Endothelial cell of umbilical vein (primary cell): ENCODE results near the gene SDC4. TPM values are rescaled to one million over a fixed set of nuclear protein-coding genes. Genes with fewer than 3 reads are reported as not detected.

Source experiments
- BruUV-seq: library from RNA; stranded (reverse); fragments of 400-500 nt; replicated peaks from 2 replicates; lab custom pipeline; 2021; lab: Mats Ljungman, UMichigan
- CTCF ChIA-PET: fragments of 300-600, 350-600 bp; sonication (Branson Sonifier 250); formaldehyde crosslinking; loops from one replicate; lab custom pipeline; 2021; ENCODE audit warnings: antibody characterized with exemption, inconsistent platforms; lab: Charles Lee
- POLR2A ChIA-PET: fragments of 300-600, 350-600 bp; sonication (Branson Sonifier 250); formaldehyde crosslinking; loops from one replicate; lab custom pipeline; 2021; ENCODE audit warnings: antibody characterized with exemption, inconsistent platforms; lab: Charles Lee
- DNase-seq: peaks from one replicate; pipeline ENCODE4 v3.0.0-alpha.2; 2011; ENCODE audit warnings: low read depth, low spot score
- FAIRE-seq: peaks from 2 replicates; lab custom pipeline; 2011; peaks lifted over from hg19 to GRCh38; lab: Jason Lieb, UNC
- H2AFZ ChIP-seq: 2 replicates; pipeline ENCODE4 v1.6.0; 2012; ENCODE audit warnings: low read depth, low read length, control low read depth, inconsistent platforms
- H3K27ac ChIP-seq: 2 replicates; pipeline ENCODE4 v1.5.1; 2011; ENCODE audit warnings: low read depth, mild to moderate bottlenecking, control low read depth, low read length, moderate library complexity; ENCODE audit not compliant: insufficient read depth
- H3K27me3 ChIP-seq, 2 experiments: 2 replicates each; pipeline versions ENCODE4 v1.6.0 to v1.6.1; 2011; ENCODE audit warnings: low read length in 2 of 2, mixed read lengths in 1 of 2; ENCODE audit not compliant: control insufficient read depth in 2 of 2, insufficient read depth in 2 of 2
- H3K36me3 ChIP-seq, 2 experiments: 2 replicates in 1 of 2; 3 replicates in 1 of 2; pipeline ENCODE4 v1.5.1; 2011; ENCODE audit warnings: low read length in 2 of 2, mild to moderate bottlenecking in 1 of 2, moderate library complexity in 1 of 2; ENCODE audit not compliant: control insufficient read depth in 2 of 2, insufficient read depth in 2 of 2; ENCODE audit errors: extremely low read depth in 1 of 2
- H3K4me1 ChIP-seq: 3 replicates; pipeline ENCODE4 v1.5.1; 2011; ENCODE audit warnings: mild to moderate bottlenecking, low read length; ENCODE audit not compliant: control insufficient read depth, insufficient read depth; ENCODE audit errors: extremely low read depth
- H3K4me2 ChIP-seq: 2 replicates; pipeline ENCODE4 v1.6.1; 2011; ENCODE audit warnings: low read length, control low read depth, mixed read lengths; ENCODE audit not compliant: insufficient read depth
- H3K4me3 ChIP-seq, 3 experiments: fragments of 200-600 bp in 1 of 3; sonication (generic), shearing (Covaris generic) in 1 of 3; replicated peaks in 1 of 3; 2 replicates each; pipeline ENCODE4 v1.5.1; 2011 to 2016; ENCODE audit warnings: control low read depth in 3 of 3, low read length in 3 of 3, mild to moderate bottlenecking in 2 of 3, inconsistent platforms in 1 of 3, low read depth in 1 of 3, moderate library complexity in 1 of 3; ENCODE audit not compliant: insufficient read depth in 1 of 3
- H3K79me2 ChIP-seq: 2 replicates; pipeline ENCODE4 v1.6.0; 2012; ENCODE audit warnings: low read length, inconsistent platforms; ENCODE audit not compliant: control insufficient read depth, insufficient read depth
- H3K9ac ChIP-seq: replicated peaks from 2 replicates; pipeline ENCODE3; 2011; ENCODE audit warnings: low read length, control low read depth; ENCODE audit not compliant: insufficient read depth; ENCODE audit errors: extremely low read depth
- H3K9me1 ChIP-seq: replicated peaks from 3 replicates; pipeline ENCODE4 v1.6.0; 2011; ENCODE audit warnings: mild to moderate bottlenecking, low read length; ENCODE audit not compliant: control insufficient read depth, insufficient read depth; ENCODE audit errors: extremely low read depth
- H3K9me3 ChIP-seq: replicated peaks from 2 replicates; pipeline ENCODE4 v1.5.1; 2012; ENCODE audit warnings: low read length, inconsistent platforms; ENCODE audit not compliant: control insufficient read depth, insufficient read depth
- H4K20me1 ChIP-seq: replicated peaks from 2 replicates; pipeline ENCODE3; 2011; ENCODE audit warnings: mild to moderate bottlenecking, low read length; ENCODE audit not compliant: control insufficient read depth, insufficient read depth; ENCODE audit errors: extremely low read depth
- EZH2 ChIP-seq: IDR thresholded peaks from 2 replicates; pipeline ENCODE4 v1.6.1; 2012; ENCODE audit warnings: borderline replicate concordance, low read depth, mild to moderate bottlenecking, moderate library complexity, low read length, inconsistent platforms; ENCODE audit not compliant: severe bottlenecking
- FOS ChIP-seq: IDR thresholded peaks from 2 replicates; pipeline ENCODE4 v1.6.1; 2011; ENCODE audit warnings: mild to moderate bottlenecking, low read length, moderate library complexity, borderline replicate concordance; ENCODE audit not compliant: insufficient read depth
- GATA2 ChIP-seq: IDR thresholded peaks from 2 replicates; pipeline ENCODE4 v1.7.0; 2011; ENCODE audit warnings: low read depth, mild to moderate bottlenecking, moderate library complexity, mixed read lengths, low read length; ENCODE audit not compliant: insufficient read length, insufficient read depth
- JUN ChIP-seq: IDR thresholded peaks from 2 replicates; pipeline ENCODE4 v1.6.1; 2011; ENCODE audit warnings: borderline replicate concordance, low read depth; ENCODE audit not compliant: insufficient read length, insufficient read depth
- MYC ChIP-seq: IDR thresholded peaks from one replicate; pipeline ENCODE4 v1.6.1; 2011; ENCODE audit warnings: mild to moderate bottlenecking, low read depth, low read length
- POLR2A ChIP-seq: IDR thresholded peaks from 2 replicates; pipeline ENCODE4 v1.6.1; 2012; ENCODE audit warnings: low read depth, mild to moderate bottlenecking, control low read depth, low read length
- POLR2AphosphoS5 ChIP-seq: IDR thresholded peaks from 2 replicates; pipeline ENCODE4 v1.6.1; 2012; ENCODE audit warnings: low read depth, mild to moderate bottlenecking, control low read depth, low read length, moderate library complexity; ENCODE audit not compliant: insufficient read depth
- dilution Hi-C: fragments of 300-500 bp; cut with MboI; formaldehyde crosslinking; loops from one replicate; pipeline ENCODE4 v1.15.0; 2019; ENCODE audit warnings: low sequenced_read_pairs; ENCODE audit not compliant: extremely low pct_ligation_motif_present
- intact Hi-C: fragments of 100-400 bp; cut with micrococcal nuclease; formaldehyde crosslinking; loops from one replicate; pipeline ENCODE4 v1.10.0; 2022
- polyA plus RNA-seq, 4 experiments: library from polyadenylated mRNA; depleted of rRNA in 3 of 4; stranded (reverse) in 3 of 4; unstranded in 1 of 4; fragments of >200 nt; gene quantifications; 2 replicates each; pipeline versions ENCODE4 v1.2.1 to v1.2.3, GENCODE V29; 2011 to 2012; ENCODE audit warnings: missing spikeins in 1 of 4
- total RNA-seq: library from RNA; stranded (reverse); gene quantifications from 2 replicates; pipeline ENCODE4 v1.2.3, GENCODE V29; 2021
- TF ChIP-seq, protein P1 (sequence below), 2 donors: IDR thresholded peaks; 1 replicate in 1 of 2; 2 replicates in 1 of 2; pipeline ENCODE4 v1.5.1; 2011; ENCODE audit warnings: low read length in 2 of 2, mild to moderate bottlenecking in 2 of 2, moderate library complexity in 2 of 2, control low read depth in 1 of 2, inconsistent platforms in 1 of 2, low read depth in 1 of 2; ENCODE audit not compliant: insufficient read depth in 1 of 2; ENCODE audit errors: extremely low read depth in 1 of 2
- TF ChIP-seq, protein P2 (sequence below): IDR thresholded peaks from 2 replicates; pipeline ENCODE4 v1.6.1; 2011; ENCODE audit not compliant: insufficient read depth, insufficient read length

Gene SDC4
- total and polyA plus RNA-seq, 2 donors (not counting 3 experiments of a cell fraction or from before 2014, with no cell fraction given) = 26.3 to 32.0 TPM

DNA sequence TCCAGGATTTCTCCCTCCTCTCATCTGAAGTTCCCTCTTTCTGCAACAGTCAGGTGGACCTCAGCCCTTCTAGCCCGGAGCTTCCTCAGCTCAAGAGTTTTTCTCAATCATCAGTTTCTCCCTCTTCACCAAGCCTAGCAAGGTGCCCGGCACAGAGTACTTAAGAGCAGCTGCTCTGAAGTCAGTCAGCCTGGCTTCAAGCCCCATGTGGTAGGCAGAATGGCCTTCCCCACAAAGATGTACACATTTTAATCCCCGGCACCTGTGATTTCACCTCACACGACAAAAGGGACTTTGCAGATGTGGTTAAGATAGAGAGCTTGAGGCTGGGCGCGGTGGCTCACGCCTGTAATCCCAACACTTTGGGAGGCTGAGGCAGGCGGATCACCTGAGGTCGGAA is 56.7 kb downstream of the SDC4 start:
- H3K36me3 ChIP-seq = no peaks in the 10 kb centered on the region
- FAIRE-seq = no peak
- peaks cover 9% of the 10 kb centered on the region for H3K4me1 ChIP-seq
- TF ChIP-seq GATA2 (no peak), MYC (no peak), EZH2 (no peak), JUN (no peak), POLR2AphosphoS5 (no peak), FOS (no peak), POLR2A (no peak)
- TF ChIP-seq, protein P1, sequence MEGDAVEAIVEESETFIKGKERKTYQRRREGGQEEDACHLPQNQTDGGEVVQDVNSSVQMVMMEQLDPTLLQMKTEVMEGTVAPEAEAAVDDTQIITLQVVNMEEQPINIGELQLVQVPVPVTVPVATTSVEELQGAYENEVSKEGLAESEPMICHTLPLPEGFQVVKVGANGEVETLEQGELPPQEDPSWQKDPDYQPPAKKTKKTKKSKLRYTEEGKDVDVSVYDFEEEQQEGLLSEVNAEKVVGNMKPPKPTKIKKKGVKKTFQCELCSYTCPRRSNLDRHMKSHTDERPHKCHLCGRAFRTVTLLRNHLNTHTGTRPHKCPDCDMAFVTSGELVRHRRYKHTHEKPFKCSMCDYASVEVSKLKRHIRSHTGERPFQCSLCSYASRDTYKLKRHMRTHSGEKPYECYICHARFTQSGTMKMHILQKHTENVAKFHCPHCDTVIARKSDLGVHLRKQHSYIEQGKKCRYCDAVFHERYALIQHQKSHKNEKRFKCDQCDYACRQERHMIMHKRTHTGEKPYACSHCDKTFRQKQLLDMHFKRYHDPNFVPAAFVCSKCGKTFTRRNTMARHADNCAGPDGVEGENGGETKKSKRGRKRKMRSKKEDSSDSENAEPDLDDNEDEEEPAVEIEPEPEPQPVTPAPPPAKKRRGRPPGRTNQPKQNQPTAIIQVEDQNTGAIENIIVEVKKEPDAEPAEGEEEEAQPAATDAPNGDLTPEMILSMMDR (IDR thresholded peaks at IDR 0.05; ENCODE audit: extremely low read depth in 1 of 2, insufficient read depth in 1 of 2, low read depth in 1 of 2, low read length in 2 of 2) = no peak
- TF ChIP-seq, protein P2, sequence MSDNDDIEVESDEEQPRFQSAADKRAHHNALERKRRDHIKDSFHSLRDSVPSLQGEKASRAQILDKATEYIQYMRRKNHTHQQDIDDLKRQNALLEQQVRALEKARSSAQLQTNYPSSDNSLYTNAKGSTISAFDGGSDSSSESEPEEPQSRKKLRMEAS = no peak
- ChIA-PET POLR2A (no interaction called here), CTCF (interaction anchor here (0.6 to 6.9 kb wide), 33 partner anchors 10 to 544 kb away, joined by 3 to 169 read pairs (median 6); partner anchors contain the start of genes KCNS1, SDC4, SLPI and TOMM34)
- H2AFZ ChIP-seq = no peak overlapping the region
- H3K4me2 ChIP-seq = no peak overlapping the region
- intact Hi-C loops = loop anchor here (1.0 to 10.0 kb wide), 8 partner anchors 54 to 407 kb away; partner anchors contain the start of genes PABPC1L and YWHAB
- no TSS peak for BruUV-seq
- no peak overlapping the region for H3K27ac ChIP-seq
- no peak overlapping the region for H3K4me3 ChIP-seq
- dilution Hi-C loops = no loop called here
- no peaks in the 10 kb centered on the region for H3K9me1 ChIP-seq
- peaks cover 0 to 8% of the 10 kb centered on the region in 2 experiments for H3K27me3 ChIP-seq
- no peaks in the 10 kb centered on the region for H4K20me1 ChIP-seq
- no peaks in the 10 kb centered on the region for H3K79me2 ChIP-seq
- H3K9ac ChIP-seq = no peak overlapping the region
- no peaks in the 10 kb centered on the region for H3K9me3 ChIP-seq
- no peak for DNase-seq
